ENCODE results near the gene VPS41.

DNA sequence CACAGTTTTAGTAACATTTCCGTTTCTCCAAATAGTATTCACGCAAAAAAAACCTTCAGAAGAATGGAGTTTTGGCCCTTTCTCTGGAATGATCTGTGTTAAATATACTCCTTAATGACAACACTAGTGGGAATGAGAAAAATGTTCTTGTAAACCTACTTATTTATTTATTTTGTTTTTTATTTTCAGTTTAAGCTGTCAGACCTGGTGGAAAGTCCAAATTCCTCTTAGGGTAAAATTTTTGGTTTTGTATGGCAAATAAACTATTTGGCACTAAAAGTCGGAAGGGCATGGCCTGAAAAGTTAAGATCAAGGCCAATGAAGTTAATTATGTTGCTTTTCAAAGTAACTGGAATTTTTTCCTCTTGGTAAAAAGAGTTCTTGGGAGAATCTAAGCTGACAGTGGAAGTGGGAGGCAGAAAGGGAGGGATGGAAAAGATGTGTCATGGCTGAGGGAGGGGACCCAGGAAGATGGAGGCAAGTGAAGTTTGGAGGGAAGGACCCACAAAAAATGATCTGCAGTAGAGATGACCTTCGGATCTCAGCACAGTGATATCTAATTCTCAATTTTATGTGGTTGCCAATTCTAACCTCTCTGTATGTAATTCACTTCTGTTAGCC lies 33.5 kb upstream of the VPS41 start:
- TF ChIP-seq CTCF (IDR thresholded peaks at IDR 0.05) (no peak), POLR2A (IDR thresholded peaks at IDR 0.05) (no peak)
